ENCODE data around the gene SCIMP.
A peak's percentile ranks its signal among the peaks of the same experiment; 100 is the strongest.
"Not testable (repeated sequence)": the region's sequence is repeated elsewhere in the genome, so short reads cannot be mapped to it uniquely, and the experiment has no call there.

SCIMP gene

DNA sequence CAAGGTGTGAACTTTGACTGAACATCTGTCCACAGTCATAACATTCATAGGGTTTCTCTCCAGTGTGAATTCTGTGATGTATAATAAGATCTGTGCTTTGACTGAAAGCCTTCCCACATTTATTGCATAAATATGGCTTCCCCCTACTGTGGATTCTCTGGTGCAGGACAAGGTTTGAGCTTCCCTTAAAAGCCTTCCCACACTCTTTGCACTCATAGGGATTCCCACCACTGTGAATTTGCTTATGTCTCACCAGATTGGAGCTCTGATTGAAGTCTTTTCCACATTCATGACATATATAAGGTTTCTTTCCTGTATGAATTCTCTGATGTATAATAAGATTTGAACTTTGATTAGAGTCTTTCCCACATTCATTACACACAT lies 51.3 kb downstream of the SCIMP start:
- no peak for DNase-seq

- no peak for DNase-seq
Observed at GRCh38 chr17:5182597-5183409, 51.9 kb downstream of the SCIMP start.

DNA sequence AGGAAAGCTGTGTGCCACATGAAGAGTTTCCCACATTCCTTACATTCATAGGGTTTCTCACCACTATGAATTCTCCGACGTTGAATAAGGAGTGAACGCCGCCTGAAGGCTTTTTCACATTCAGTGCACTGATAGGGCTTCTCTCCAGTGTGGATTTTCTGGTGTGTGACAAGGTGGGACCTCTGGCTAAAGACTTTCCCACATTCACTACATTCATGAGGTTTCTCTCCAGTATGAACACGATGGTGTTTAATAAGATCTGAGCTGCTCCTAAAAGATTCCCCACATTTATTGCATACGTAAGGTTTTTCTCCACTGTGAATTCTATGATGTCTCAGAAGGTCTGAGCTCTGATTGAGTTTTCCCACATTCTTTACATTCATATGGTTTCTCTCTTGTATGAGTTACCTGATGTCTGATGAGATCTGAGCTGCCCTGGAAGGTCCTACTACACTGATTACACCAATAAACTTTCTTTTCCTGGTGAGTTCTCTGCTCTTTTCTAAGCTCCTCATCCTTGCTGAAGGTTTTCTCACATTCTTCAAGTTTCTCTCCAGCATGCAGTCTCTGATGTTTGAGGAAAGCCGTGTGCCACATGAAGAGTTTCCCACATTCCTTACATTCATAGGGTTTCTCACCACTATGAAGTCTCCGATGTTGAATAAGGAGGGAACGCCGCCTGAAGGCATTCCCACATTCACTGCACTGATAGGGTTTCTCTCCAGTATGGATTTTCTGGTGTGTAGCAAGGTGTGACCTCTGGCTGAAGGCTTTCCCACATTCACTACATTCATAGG lies 53.0 kb downstream of the SCIMP start:
- DNase-seq, result peak; percentile 36

- no peak for DNase-seq
Observed at GRCh38 chr17:5179003-5179402, 55.7 kb downstream of the SCIMP start.

DNA sequence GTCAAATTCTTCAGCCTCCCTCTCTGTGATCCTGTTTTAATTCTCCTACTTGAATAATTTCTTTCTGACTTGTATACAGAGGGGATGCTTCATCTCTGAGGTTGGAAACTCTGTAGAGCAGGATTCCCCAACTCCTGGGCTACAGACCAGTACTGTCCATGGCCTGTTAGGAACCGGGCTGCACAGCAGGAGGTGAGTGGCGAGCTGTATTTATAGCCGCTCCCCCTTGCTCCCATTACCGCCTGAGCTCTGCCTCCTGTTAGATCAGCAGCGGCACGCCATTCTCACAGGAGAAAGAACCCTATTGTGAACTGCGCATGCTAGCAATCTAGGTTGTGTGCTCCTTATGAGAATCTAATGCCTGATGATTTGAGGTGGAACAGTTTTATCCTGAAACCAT lies 59.6 kb downstream of the SCIMP start:
- DNase-seq, result not testable (repeated sequence)

DNA sequence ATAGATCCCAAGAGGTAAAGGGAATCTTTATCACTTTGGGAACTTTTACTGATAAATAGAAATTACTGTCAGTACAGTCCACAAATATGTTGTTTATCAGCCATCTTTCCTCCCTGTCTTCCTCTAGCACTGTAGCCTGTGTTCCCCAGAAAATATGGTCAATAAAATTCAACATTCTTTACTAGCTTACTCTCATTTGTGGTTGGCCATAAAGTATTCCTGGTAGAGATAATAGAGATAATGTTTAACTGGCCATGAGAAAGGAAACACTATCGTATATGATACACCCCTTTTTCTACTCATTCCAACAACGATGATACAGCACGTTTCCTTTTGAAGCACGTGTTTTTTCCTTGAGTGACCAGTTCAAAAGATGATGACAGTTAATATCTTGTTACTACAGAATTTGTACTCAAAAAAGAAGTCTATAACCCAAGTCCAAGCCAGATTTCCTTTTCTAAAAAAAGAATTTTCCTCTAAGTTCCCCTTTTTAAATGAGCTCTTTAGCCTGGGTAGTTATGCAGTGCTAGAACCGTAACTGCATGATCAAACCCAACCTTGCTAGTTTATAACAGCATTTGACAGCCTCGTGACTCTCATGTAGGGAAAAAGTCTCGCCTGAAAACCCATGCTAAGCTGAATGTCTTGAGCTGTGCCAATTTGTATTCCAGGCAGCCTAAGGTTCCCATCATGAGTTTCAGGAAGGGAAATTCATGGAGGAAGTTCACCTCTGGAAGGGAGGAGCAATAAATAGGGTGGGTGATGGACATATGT lies 68.7 kb downstream of the SCIMP start:
- peak; percentile 70 for DNase-seq

DNA sequence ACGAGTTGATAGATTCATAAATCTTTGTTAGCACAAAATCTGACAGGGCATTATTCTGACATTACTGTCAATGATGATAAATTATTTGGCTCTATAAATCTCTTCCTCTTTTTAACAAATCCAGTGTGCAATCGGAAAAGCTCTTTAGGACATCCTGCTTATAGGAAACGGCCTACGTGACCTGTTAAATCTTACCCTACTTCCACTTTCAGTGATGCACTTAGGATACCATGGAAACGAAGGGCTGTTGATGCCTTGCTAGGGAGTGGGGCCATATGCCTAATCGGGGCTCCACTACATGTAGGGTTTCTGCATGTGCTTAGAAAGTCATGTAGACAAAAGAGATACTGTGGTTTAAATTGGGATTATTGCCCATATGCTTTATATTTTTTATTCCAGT lies 70.2 kb downstream of the SCIMP start:
- no peak for DNase-seq

GRCh38 chr17:5161793-5162192 lies 72.9 kb downstream of the SCIMP start:
- DNase-seq, result not testable (repeated sequence)

GRCh38 chr17:5160702-5161101 lies 74.0 kb downstream of the SCIMP start:
- not testable (repeated sequence) for DNase-seq

Data from OCI-M1 (cell line).